H9 (cell line): ENCODE data around the gene DEGS2. TPM values are rescaled to one million over a fixed set of nuclear protein-coding genes. Genes with fewer than 3 reads are reported as not detected.
A peak's percentile ranks its signal among the peaks of the same experiment; 100 is the strongest.

Experiments
- DNase-seq: peaks from one replicate; pipeline ENCODE4 v3.0.0-alpha.2; 2017
- H2AFZ ChIP-seq: one replicate; pipeline ENCODE4 v1.6.1; 2013; ENCODE audit warnings: mild to moderate bottlenecking, low read length, control low read depth, moderate library complexity
- H2AK5ac ChIP-seq: 2 replicates; pipeline ENCODE4 v1.6.1; 2013; ENCODE audit warnings: low read length, control low read depth, mixed read lengths; ENCODE audit not compliant: insufficient read length
- H2BK120ac ChIP-seq: one replicate; pipeline ENCODE4 v1.6.1; 2013; ENCODE audit warnings: low read depth, mild to moderate bottlenecking, low read length, control low read depth, inconsistent platforms; ENCODE audit not compliant: poor library complexity, severe bottlenecking
- H2BK12ac ChIP-seq: 2 replicates; pipeline ENCODE4 v1.6.1; 2013; ENCODE audit warnings: low read length, control low read depth, mixed read lengths, low read depth; ENCODE audit not compliant: insufficient read length
- H2BK15ac ChIP-seq: 2 replicates; pipeline ENCODE4 v1.6.1; 2013; ENCODE audit warnings: low read depth, low read length, control low read depth
- H2BK20ac ChIP-seq: one replicate; pipeline ENCODE4 v1.6.1; 2013; ENCODE audit warnings: low read depth, mild to moderate bottlenecking, low read length, control low read depth, inconsistent platforms; ENCODE audit not compliant: poor library complexity, severe bottlenecking
- H2BK5ac ChIP-seq: 2 replicates; pipeline ENCODE4 v1.6.1; 2013; ENCODE audit warnings: low read length, control low read depth, mixed read lengths; ENCODE audit not compliant: insufficient read length
- H3K14ac ChIP-seq: 2 replicates; pipeline ENCODE4 v1.6.1; 2013; ENCODE audit warnings: low read length, control low read depth; ENCODE audit not compliant: insufficient read depth
- H3K18ac ChIP-seq: 2 replicates; pipeline ENCODE4 v1.6.1; 2013; ENCODE audit warnings: low read depth, mild to moderate bottlenecking, mixed read lengths, low read length, control low read depth; ENCODE audit not compliant: insufficient read length
- H3K23ac ChIP-seq: 2 replicates; pipeline ENCODE4 v1.6.1; 2013; ENCODE audit warnings: low read length, control low read depth, mixed read lengths, low read depth; ENCODE audit not compliant: insufficient read length
- H3K23me2 ChIP-seq: 2 replicates; pipeline ENCODE4 v1.6.1; 2013; ENCODE audit warnings: low read depth, mild to moderate bottlenecking, mixed read lengths, low read length, control low read depth; ENCODE audit not compliant: insufficient read length, poor library complexity, severe bottlenecking
- H3K27ac ChIP-seq: 2 replicates; pipeline ENCODE4 v1.5.1; 2013; ENCODE audit warnings: low read length, control low read depth, mixed read lengths, low read depth; ENCODE audit not compliant: insufficient read length
- H3K27me3 ChIP-seq: 2 replicates; pipeline ENCODE4 v1.6.1; 2013; ENCODE audit warnings: low read length, control low read depth, inconsistent platforms; ENCODE audit not compliant: insufficient read depth
- H3K4ac ChIP-seq: 2 replicates; pipeline ENCODE4 v1.6.1; 2013; ENCODE audit warnings: low read depth, mild to moderate bottlenecking, control low read depth, inconsistent platforms, low read length, moderate library complexity
- H3K4me1 ChIP-seq: 2 replicates; pipeline ENCODE4 v1.6.1; 2013; ENCODE audit warnings: low read length, control low read depth, inconsistent platforms; ENCODE audit not compliant: insufficient read depth
- H3K4me2 ChIP-seq: 2 replicates; pipeline ENCODE4 v1.6.1; 2013; ENCODE audit warnings: low read length, control low read depth, mixed read lengths; ENCODE audit not compliant: insufficient read length, insufficient read depth
- H3K56ac ChIP-seq: 2 replicates; pipeline ENCODE4 v1.6.1; 2013; ENCODE audit warnings: low read depth, mild to moderate bottlenecking, mixed read lengths, low read length, control low read depth; ENCODE audit not compliant: insufficient read length
- H3K79me1 ChIP-seq: 2 replicates; pipeline ENCODE4 v1.6.1; 2013; ENCODE audit warnings: low read depth, mild to moderate bottlenecking, moderate library complexity, low read length, control low read depth, inconsistent platforms; ENCODE audit not compliant: insufficient read depth, poor library complexity, severe bottlenecking
- H3K79me2 ChIP-seq: 2 replicates; pipeline ENCODE4 v1.6.1; 2013; ENCODE audit warnings: low read length, control low read depth, inconsistent platforms; ENCODE audit not compliant: insufficient read depth
- H3K9ac ChIP-seq: 2 replicates; pipeline ENCODE4 v1.6.1; 2013; ENCODE audit warnings: low read length, control low read depth, mixed read lengths; ENCODE audit not compliant: insufficient read length; ENCODE audit errors: extremely low read depth
- H3K9me3 ChIP-seq: one replicate; pipeline ENCODE4 v1.6.1; 2013; ENCODE audit warnings: low read depth, low read length, inconsistent platforms; ENCODE audit not compliant: control insufficient read depth
- H3T11ph ChIP-seq: one replicate; pipeline ENCODE4 v1.6.1; 2013; ENCODE audit warnings: mild to moderate bottlenecking, low read length, control low read depth, inconsistent platforms
- H4K20me1 ChIP-seq: one replicate; pipeline ENCODE4 v1.6.1; 2013; ENCODE audit not compliant: control insufficient read depth, insufficient read length, insufficient read depth
- H4K5ac ChIP-seq: 2 replicates; pipeline ENCODE4 v1.6.1; 2013; ENCODE audit warnings: low read depth, mild to moderate bottlenecking, mixed read lengths, low read length, control low read depth; ENCODE audit not compliant: insufficient read length
- H4K8ac ChIP-seq: replicated peaks from 2 replicates; pipeline ENCODE4 v1.6.1; 2013; ENCODE audit warnings: low read length, control low read depth, mixed read lengths, low read depth; ENCODE audit not compliant: insufficient read length
- H4K91ac ChIP-seq: 2 replicates; pipeline ENCODE4 v1.6.1; 2013; ENCODE audit warnings: low read depth, mild to moderate bottlenecking, moderate library complexity, mixed read lengths, low read length, control low read depth; ENCODE audit not compliant: insufficient read length
- H3K27ac Mint-ChIP-seq, 3 experiments: 2 replicates in 2 of 3; 3 replicates in 1 of 3; pipeline ENCODE4 v1.8.0; 2020 to 2021; ENCODE audit warnings: mixed read lengths in 3 of 3, mild to moderate bottlenecking in 1 of 3, moderate library complexity in 1 of 3
- H3K27me3 Mint-ChIP-seq: 2 replicates; pipeline ENCODE4 v1.8.0; 2021; ENCODE audit warnings: low read depth, mild to moderate bottlenecking, moderate library complexity, mixed read lengths
- H3K36me3 Mint-ChIP-seq, 3 experiments: 2 replicates in 2 of 3; 3 replicates in 1 of 3; pipeline ENCODE4 v1.8.0; 2020 to 2021; ENCODE audit warnings: low read depth in 3 of 3, mixed read lengths in 3 of 3; ENCODE audit not compliant: insufficient read depth in 1 of 3
- H3K4me1 Mint-ChIP-seq, 2 experiments: 2 replicates each; pipeline ENCODE4 v1.8.0; 2020; ENCODE audit warnings: mixed read lengths in 2 of 2
- H3K4me3 Mint-ChIP-seq, 2 experiments: 2 replicates in 1 of 2; 3 replicates in 1 of 2; pipeline ENCODE4 v1.8.0; 2020 to 2021; ENCODE audit warnings: mild to moderate bottlenecking in 2 of 2, mixed read lengths in 2 of 2, moderate library complexity in 1 of 2
- H3K9me3 Mint-ChIP-seq, 2 experiments: 2 replicates in 1 of 2; 3 replicates in 1 of 2; pipeline ENCODE4 v1.8.0; 2020; ENCODE audit warnings: mild to moderate bottlenecking in 2 of 2, mixed read lengths in 2 of 2, moderate library complexity in 1 of 2
- WGBS: extraction: QIAGEN DNeasy Blood & Tissue Kit; methylation state at CpG from one replicate; pipeline ENCODE4 v1.1.7; 2013; ENCODE audit warnings: missing lambda C conversion rate, low lambda C conversion rate, mixed read lengths; ENCODE audit not compliant: insufficient read length; ENCODE audit errors: extremely low coverage; 5-methylcytosine and 5-hydroxymethylcytosine counted together
- total RNA-seq: library from RNA; stranded (reverse); gene quantifications from 2 replicates; pipeline ENCODE4 v1.2.1, GENCODE V29; 2021
- TF ChIP-seq, protein P1 (sequence below): fragments of 200-600 bp; sonication (generic); conservative IDR thresholded peaks from 3 replicates; pipeline ENCODE4 v1.8.0; 2021; ENCODE audit warnings: antibody characterized with exemption, mild to moderate bottlenecking

Gene DEGS2
- total RNA-seq, 1 experiment from 2014 or later, result 0.72 TPM

DNA sequence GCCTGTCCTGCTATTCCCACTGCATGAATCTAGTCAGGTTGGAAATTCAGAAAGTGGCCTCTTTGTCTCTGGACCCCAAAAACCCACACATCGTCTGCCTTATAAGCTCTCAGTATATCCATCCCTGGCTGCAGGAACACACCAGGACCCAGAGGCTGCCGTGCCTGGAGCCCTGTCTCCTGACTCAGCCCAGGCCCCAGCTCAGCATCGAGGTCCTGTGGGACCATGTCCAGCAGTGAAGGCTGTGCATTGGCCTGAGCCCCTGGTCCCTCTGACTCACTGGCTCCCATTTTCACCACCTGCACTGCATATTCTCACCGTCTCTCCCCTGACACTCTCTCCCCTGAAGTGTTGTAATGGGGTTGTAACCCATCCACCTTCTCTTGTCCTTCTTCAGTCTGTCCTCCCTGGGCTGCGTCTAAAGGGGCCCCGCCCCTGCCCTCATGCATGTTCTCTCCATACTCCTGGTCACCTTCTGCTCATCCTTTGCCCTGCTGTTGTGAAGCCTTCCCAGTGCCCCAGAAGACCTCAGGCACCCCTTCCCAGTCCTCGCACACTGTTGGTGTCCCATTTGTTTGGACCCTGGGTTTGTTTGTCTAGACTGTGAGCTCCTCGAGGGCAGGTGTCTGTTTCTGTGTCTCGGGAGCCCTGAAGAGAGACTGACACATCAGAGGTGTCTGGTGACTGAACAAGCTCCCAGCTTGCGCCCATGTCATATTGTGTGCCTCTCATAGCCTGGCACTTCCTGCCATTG lies 50.4 kb downstream of the DEGS2 start:
- Histone ChIP-seq H2BK120ac (no peak overlapping the region), H3K9me3 (no peaks in the 10 kb centered on the region), H3K18ac (no peak overlapping the region), H2BK15ac (no peak overlapping the region), H3K9ac (no peak overlapping the region), H3K4me2 (no peak overlapping the region), H4K91ac (no peak overlapping the region), H4K8ac (no peak overlapping the region), H2BK12ac (no peak overlapping the region), H4K20me1 (no peaks in the 10 kb centered on the region), H3K14ac (no peak overlapping the region), H3K4me1 (no peaks in the 10 kb centered on the region), H3K79me1 (no peaks in the 10 kb centered on the region), H3K56ac (no peak overlapping the region), H3K27me3 (no peaks in the 10 kb centered on the region), H3K23ac (no peak overlapping the region), H3K4ac (no peak overlapping the region), H3T11ph (no peak overlapping the region), H2AK5ac (no peak overlapping the region), H2BK20ac (no peak overlapping the region), H2BK5ac (no peak overlapping the region), H4K5ac (no peak overlapping the region), H3K27ac (no peak overlapping the region), H2AFZ (no peak overlapping the region), H3K79me2 (no peaks in the 10 kb centered on the region), H3K23me2 (no peaks in the 10 kb centered on the region)
- Mint-ChIP-seq H3K4me3 (no peak overlapping the region), H3K36me3 (no peaks in the 10 kb centered on the region; a peak in 1 of 7 replicates), H3K27me3 (no peaks in the 10 kb centered on the region), H3K9me3 (no peaks in the 10 kb centered on the region), H3K27ac (peak overlapping the region in 2 of 3 experiments; percentile 66 to 86; a peak in 4 of 7 replicates), H3K4me1 (peaks cover 17 to 21% of the 10 kb centered on the region in 2 experiments)
- no CpG with 5 or more reads among the region's 10 CpGs for WGBS
- no peak for DNase-seq
- TF ChIP-seq, protein P1, sequence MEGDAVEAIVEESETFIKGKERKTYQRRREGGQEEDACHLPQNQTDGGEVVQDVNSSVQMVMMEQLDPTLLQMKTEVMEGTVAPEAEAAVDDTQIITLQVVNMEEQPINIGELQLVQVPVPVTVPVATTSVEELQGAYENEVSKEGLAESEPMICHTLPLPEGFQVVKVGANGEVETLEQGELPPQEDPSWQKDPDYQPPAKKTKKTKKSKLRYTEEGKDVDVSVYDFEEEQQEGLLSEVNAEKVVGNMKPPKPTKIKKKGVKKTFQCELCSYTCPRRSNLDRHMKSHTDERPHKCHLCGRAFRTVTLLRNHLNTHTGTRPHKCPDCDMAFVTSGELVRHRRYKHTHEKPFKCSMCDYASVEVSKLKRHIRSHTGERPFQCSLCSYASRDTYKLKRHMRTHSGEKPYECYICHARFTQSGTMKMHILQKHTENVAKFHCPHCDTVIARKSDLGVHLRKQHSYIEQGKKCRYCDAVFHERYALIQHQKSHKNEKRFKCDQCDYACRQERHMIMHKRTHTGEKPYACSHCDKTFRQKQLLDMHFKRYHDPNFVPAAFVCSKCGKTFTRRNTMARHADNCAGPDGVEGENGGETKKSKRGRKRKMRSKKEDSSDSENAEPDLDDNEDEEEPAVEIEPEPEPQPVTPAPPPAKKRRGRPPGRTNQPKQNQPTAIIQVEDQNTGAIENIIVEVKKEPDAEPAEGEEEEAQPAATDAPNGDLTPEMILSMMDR, result no peak
